Upper lobe of left lung (tissue), 6 donors: ENCODE measurements around the gene CDCA5. TPM values are rescaled to one million over a fixed set of nuclear protein-coding genes. Genes with fewer than 3 reads are reported as not detected.

Experiments used
- ATAC-seq, 2 donors: fragments of 200-7000 bp; cut with Tn5 transposase; one replicate each; pipeline ENCODE4 v1.9.1; 2022; ENCODE audit warnings: mild to moderate bottlenecking in 2 of 2, moderate library complexity in 2 of 2; ENCODE audit not compliant: low FRiP score in 2 of 2
- DNase-seq, 2 donors: peaks; one replicate each; pipeline ENCODE4 v3.0.0-alpha.2; 2019 to 2020
- H3K27ac ChIP-seq, 4 donors: fragments of 200-600 bp; sonication (generic); one replicate each; pipeline ENCODE4 v1.5.1; 2016 to 2019
- H3K27me3 ChIP-seq, 4 donors: fragments of 200-600 bp; sonication (generic); one replicate each; pipeline ENCODE4 v1.5.1; 2017 to 2019
- H3K36me3 ChIP-seq, 4 donors: fragments of 200-600 bp; sonication (generic); one replicate each; pipeline ENCODE4 v1.5.1; 2016 to 2019
- H3K4me1 ChIP-seq, 4 donors: fragments of 200-600 bp; sonication (generic); one replicate each; pipeline ENCODE4 v1.5.1; 2018 to 2019
- H3K4me3 ChIP-seq, 4 donors: fragments of 200-600 bp; sonication (generic); one replicate each; pipeline ENCODE4 v1.5.1; 2017 to 2019; ENCODE audit warnings: mild to moderate bottlenecking in 2 of 4, moderate library complexity in 1 of 4
- H3K9me3 ChIP-seq, 4 donors: fragments of 200-600 bp; sonication (generic); one replicate each; pipeline ENCODE4 v1.5.1; 2018 to 2019
- CTCF ChIP-seq, 6 experiments: fragments of 450-650 bp in 4 of 6; fragments of 200-600 bp in 2 of 6; sonication (generic) in 2 of 6; IDR thresholded peaks; one replicate each; pipeline ENCODE4 v1.5.1; 2016 to 2019; ENCODE audit warnings: antibody characterized with exemption in 6 of 6
- EP300 ChIP-seq, 4 donors: sonication (generic); formaldehyde crosslinking; IDR thresholded peaks; one replicate each; pipeline ENCODE4 v1.5.1; 2017; ENCODE audit warnings: antibody characterized with exemption in 4 of 4, control low read depth in 2 of 4
- POLR2A ChIP-seq, 4 donors: fragments of 450-650 bp; IDR thresholded peaks; one replicate each; pipeline ENCODE4 v1.5.1; 2016 to 2017; ENCODE audit warnings: antibody characterized with exemption in 4 of 4, mild to moderate bottlenecking in 2 of 4
- POLR2AphosphoS5 ChIP-seq, 2 donors: sonication (generic); formaldehyde crosslinking; IDR thresholded peaks; one replicate each; pipeline ENCODE4 v1.5.1; 2017; ENCODE audit warnings: antibody characterized with exemption in 2 of 2
- WGBS, 2 donors: methylation state at CpG; one replicate each; pipeline ENCODE4 v1.1.5; 2017 to 2018; 5-methylcytosine and 5-hydroxymethylcytosine counted together
- total RNA-seq, 6 donors: library from RNA; depleted of rRNA in 4 of 6; stranded (reverse); fragments of >200 nt in 4 of 6; gene quantifications; one replicate each; pipeline versions ENCODE4 v1.1.0 to v1.2.1, GENCODE V29; 2016 to 2021
- donor health status: DM: no; HTN: no; CAD: no; lungs with moderate emphysema.
- donor health status: DM: no; HTN: yes; CAD: no; lungs with severe emphysema.

The CDCA5 gene
- total RNA-seq, 6 donors from 2014 or later: 1.0 to 4.4 (median 1.8) TPM

DNA sequence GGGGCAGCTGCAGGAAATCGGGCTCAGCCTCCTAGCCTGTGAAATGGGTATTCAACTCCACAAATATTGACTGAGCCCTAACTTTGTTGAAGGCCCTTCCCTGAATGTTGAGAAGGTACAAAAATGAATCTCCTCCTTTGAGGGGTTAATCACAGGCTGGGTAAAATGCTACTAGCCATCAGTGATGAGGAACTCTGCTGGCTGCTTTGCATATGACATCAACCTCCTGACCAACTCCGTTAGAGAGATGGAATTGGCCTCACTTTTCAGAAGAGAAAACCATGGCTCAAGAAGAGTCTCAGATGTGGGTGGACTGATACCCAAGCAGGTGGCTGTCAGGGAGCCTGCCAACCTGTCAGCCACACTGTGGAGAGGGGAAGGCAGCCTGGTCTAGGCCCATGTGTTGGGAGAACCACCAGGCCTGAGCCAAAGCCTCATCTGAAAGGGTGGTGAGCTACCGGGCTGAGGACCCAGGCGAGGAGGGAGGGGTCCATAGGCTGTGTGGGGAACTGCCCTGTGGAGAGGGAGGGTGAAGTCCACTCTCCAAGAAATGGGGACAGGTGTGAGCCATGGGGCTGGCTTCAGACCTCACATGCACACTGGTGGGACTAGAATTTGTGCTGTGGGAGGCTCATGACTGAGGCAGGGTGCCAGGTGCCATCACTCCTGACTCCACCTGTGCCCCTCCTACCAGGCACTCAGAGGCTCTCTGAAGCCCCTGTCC, 11.8 kb downstream of the CDCA5 start:
- DNase-seq (no peak), ATAC-seq (no peak)
- H3K4me1 ChIP-seq: no peaks in the 10 kb centered on the region
- no peak overlapping the region for H3K27ac ChIP-seq
- H3K4me3 ChIP-seq: no peak overlapping the region
- 67 to 83% methylated on average over 3 to 4 of the region's 4 CpGs for WGBS, 2 donors
- no peaks in the 10 kb centered on the region for H3K27me3 ChIP-seq
- H3K9me3 ChIP-seq: no peaks in the 10 kb centered on the region
- TF ChIP-seq EP300 (IDR thresholded peaks at IDR 0.05) (no peak), POLR2A (IDR thresholded peaks at IDR 0.05) (no peak), POLR2AphosphoS5 (IDR thresholded peaks at IDR 0.05) (no peak), CTCF (IDR thresholded peaks at IDR 0.05) (no peak)
- no peaks in the 10 kb centered on the region for H3K36me3 ChIP-seq

DNA sequence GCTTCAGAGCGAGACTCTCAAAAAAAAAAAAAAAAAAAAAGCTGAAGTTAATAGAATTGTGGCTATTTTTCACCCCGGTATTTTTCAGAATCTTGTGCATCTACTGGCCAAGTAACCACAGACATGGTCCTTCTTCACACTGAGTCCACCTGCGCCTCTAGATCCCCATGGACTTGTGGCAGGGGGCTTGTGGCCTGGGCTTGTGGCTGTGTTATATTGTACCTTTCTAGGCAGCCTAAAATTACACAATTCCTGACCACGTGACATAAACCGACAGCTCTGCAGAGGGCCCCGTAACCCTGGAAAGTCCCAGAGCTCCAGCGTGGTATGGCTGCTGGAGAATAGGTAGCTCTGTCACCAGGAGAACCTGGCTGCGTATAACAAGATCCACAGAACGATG, 14.6 kb downstream of the CDCA5 start:
- ATAC-seq (no peak), DNase-seq (no peak)
- H3K27me3 ChIP-seq: no peaks in the 10 kb centered on the region
- no peak overlapping the region for H3K27ac ChIP-seq
- H3K4me3 ChIP-seq: no peak overlapping the region
- no peaks in the 10 kb centered on the region for H3K36me3 ChIP-seq
- no peaks in the 10 kb centered on the region for H3K4me1 ChIP-seq
- H3K9me3 ChIP-seq: no peaks in the 10 kb centered on the region
- TF ChIP-seq EP300 (IDR thresholded peaks at IDR 0.05): no peak
- no peak for TF ChIP-seq POLR2AphosphoS5 (IDR thresholded peaks at IDR 0.05)
- TF ChIP-seq POLR2A (IDR thresholded peaks at IDR 0.05): no peak
- TF ChIP-seq CTCF (IDR thresholded peaks at IDR 0.05): no peak
- 37 to 39% methylated on average over 9 of the region's 9 CpGs for WGBS, 2 donors

- WGBS, 2 donors: 86 to 100% methylated on average over 4 to 9 of the region's 10 CpGs
- no peak for DNase-seq
- no peaks in the 10 kb centered on the region for H3K36me3 ChIP-seq
- no peaks in the 10 kb centered on the region for H3K27me3 ChIP-seq
- H3K4me1 ChIP-seq: no peaks in the 10 kb centered on the region
- no peaks in the 10 kb centered on the region for H3K9me3 ChIP-seq
- H3K27ac ChIP-seq: no peak overlapping the region
- TF ChIP-seq CTCF (IDR thresholded peaks at IDR 0.05) (no peak), EP300 (IDR thresholded peaks at IDR 0.05) (no peak), POLR2A (IDR thresholded peaks at IDR 0.05) (no peak), POLR2AphosphoS5 (IDR thresholded peaks at IDR 0.05) (no peak)
- no peak overlapping the region for H3K4me3 ChIP-seq
- ATAC-seq: no peak
Measured at GRCh38 chr11:65067446-65067845, 16.4 kb downstream of the CDCA5 start.

DNA sequence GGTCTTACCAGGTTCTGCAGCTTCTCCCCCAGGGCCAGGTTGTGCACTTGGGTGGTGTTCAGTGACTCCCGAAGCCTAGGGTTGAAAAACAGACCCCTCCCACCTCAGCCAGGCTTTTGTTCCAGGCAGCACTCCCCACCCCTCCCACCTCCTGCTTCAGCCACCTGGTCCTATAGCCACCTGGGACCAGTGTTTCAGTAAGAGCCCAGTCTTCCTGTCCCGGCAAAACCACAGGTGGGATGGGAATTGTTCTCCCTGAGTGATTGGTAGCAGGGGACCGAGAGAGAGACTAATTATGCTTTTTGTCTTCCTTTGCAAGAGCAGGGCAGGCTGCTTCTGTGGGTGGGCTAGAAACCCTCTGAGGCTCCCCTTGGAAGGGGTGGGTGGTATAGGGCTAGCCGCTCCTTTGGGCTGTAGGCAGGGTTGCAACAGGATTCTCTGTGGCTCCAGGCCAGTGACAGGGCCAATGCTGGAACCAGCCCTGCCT, 17.0 kb downstream of the CDCA5 start:
- Histone ChIP-seq H3K9me3 (no peaks in the 10 kb centered on the region), H3K4me1 (no peaks in the 10 kb centered on the region), H3K27me3 (no peaks in the 10 kb centered on the region), H3K27ac (no peak overlapping the region), H3K4me3 (no peak overlapping the region), H3K36me3 (no peaks in the 10 kb centered on the region)
- TF ChIP-seq POLR2A (IDR thresholded peaks at IDR 0.05) (no peak), CTCF (IDR thresholded peaks at IDR 0.05) (no peak), EP300 (IDR thresholded peaks at IDR 0.05) (no peak), POLR2AphosphoS5 (IDR thresholded peaks at IDR 0.05) (no peak)
- no peak for DNase-seq
- ATAC-seq: no peak
- WGBS, 2 donors: 81 to 100% methylated on average over 1 to 4 of the region's 4 CpGs

DNA sequence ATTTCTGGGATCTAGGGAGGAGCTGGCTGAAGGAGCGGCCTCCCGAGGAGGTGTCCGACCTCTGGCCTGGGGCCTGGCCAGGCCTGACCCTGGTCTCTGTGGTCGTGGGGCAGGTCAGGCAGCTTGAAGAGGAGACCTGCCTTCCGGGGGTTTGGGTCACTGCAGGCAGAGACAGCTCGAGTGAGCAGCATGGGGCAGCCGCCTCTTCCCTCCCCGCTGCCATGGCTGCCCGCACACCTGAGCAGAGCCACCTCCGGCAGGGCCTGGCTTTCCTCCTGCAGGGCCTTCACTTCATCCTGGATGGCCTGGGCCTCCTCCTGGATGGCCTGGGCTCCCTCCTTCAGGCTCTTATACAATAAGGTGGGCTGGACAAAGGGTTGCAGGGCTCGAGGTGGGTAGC, 17.5 kb downstream of the CDCA5 start:
- no peaks in the 10 kb centered on the region for H3K9me3 ChIP-seq
- no peak for DNase-seq
- H3K36me3 ChIP-seq: no peaks in the 10 kb centered on the region
- ATAC-seq: no peak
- no peak for TF ChIP-seq POLR2A (IDR thresholded peaks at IDR 0.05)
- no peaks in the 10 kb centered on the region for H3K4me1 ChIP-seq
- H3K4me3 ChIP-seq: no peak overlapping the region
- H3K27ac ChIP-seq: no peak overlapping the region
- no peaks in the 10 kb centered on the region for H3K27me3 ChIP-seq
- WGBS, 2 donors: 80 to 83% methylated on average over 2 to 8 of the region's 11 CpGs
